Upper lobe of right lung (tissue), 1 donor: ENCODE data around the gene TXNRD1. TPM values are rescaled to one million over a fixed set of nuclear protein-coding genes. Genes with fewer than 3 reads are reported as not detected.

Source experiments
- ATAC-seq: fragments of 200-7000 bp; cut with Tn5 transposase; one replicate; pipeline ENCODE4 v1.9.1; 2020; ENCODE audit warnings: mild to moderate bottlenecking, moderate library complexity
- DNase-seq: peaks from one replicate; pipeline ENCODE4 v3.0.0-alpha.2; 2020
- H3K27ac ChIP-seq: fragments of 200-600 bp; one replicate; pipeline ENCODE4 v1.8.0; 2022
- H3K27me3 ChIP-seq: fragments of 200-600 bp; one replicate; pipeline ENCODE4 v1.8.0; 2022; ENCODE audit warnings: mild to moderate bottlenecking
- H3K36me3 ChIP-seq: fragments of 200-600 bp; one replicate; pipeline ENCODE4 v1.8.0; 2022
- H3K4me1 ChIP-seq: fragments of 200-600 bp; one replicate; pipeline ENCODE4 v1.8.0; 2022
- H3K4me3 ChIP-seq: fragments of 200-600 bp; one replicate; pipeline ENCODE4 v1.8.0; 2022; ENCODE audit warnings: mild to moderate bottlenecking
- H3K9me3 ChIP-seq: fragments of 200-600 bp; one replicate; pipeline ENCODE4 v1.8.0; 2022
- CTCF ChIP-seq: fragments of 200-600 bp; IDR thresholded peaks from one replicate; pipeline ENCODE4 v1.8.0; 2022; ENCODE audit warnings: antibody characterized with exemption
- intact Hi-C: fragments of 100-400 bp; cut with DNase I; formaldehyde crosslinking; loops from one replicate; pipeline ENCODE4 v1.11.0; 2022
- total RNA-seq: library from RNA; stranded (reverse); fragmentation: NEBNext Ultra II Directional; extraction: Animal tissue kit (Norgen Biotek cat#: 25700); gene quantifications from one replicate; pipeline ENCODE4 v1.2.1, GENCODE V29; 2021
- donor health status: DM: no; HTN: yes; CAD: no; lungs with severe emphysema.

The TXNRD1 gene
- total RNA-seq, 1 donor from 2014 or later = 161 TPM

- intact Hi-C loops = no loop called here
- DNase-seq (no peak), ATAC-seq (no peak)
- Histone ChIP-seq H3K9me3 (no peaks in the 10 kb centered on the region), H3K4me1 (peaks cover 4% of the 10 kb centered on the region), H3K4me3 (no peak overlapping the region), H3K36me3 (peaks cover 100% of the 10 kb centered on the region), H3K27me3 (no peaks in the 10 kb centered on the region), H3K27ac (no peak overlapping the region)
- TF ChIP-seq CTCF = no peak
Observed at GRCh38 chr12:104339663-104340062, 124.1 kb downstream of the TXNRD1 start.

- H3K27ac ChIP-seq = no peak overlapping the region
- H3K36me3 ChIP-seq = peaks cover 99% of the 10 kb centered on the region
- peaks cover 4% of the 10 kb centered on the region for H3K4me1 ChIP-seq
- ATAC-seq = no peak
- intact Hi-C loops = no loop called here
- DNase-seq = no peak
- no peak overlapping the region for H3K4me3 ChIP-seq
- no peaks in the 10 kb centered on the region for H3K9me3 ChIP-seq
- TF ChIP-seq CTCF = no peak
- no peaks in the 10 kb centered on the region for H3K27me3 ChIP-seq
Observed at GRCh38 chr12:104340177-104340576, 124.6 kb downstream of the TXNRD1 start.

GRCh38 chr12:104340925-104341611, 125.5 kb downstream of the TXNRD1 start:
- Histone ChIP-seq H3K4me3 (no peak overlapping the region), H3K4me1 (peaks cover 4% of the 10 kb centered on the region), H3K27me3 (no peaks in the 10 kb centered on the region), H3K27ac (no peak overlapping the region), H3K9me3 (no peaks in the 10 kb centered on the region), H3K36me3 (peaks cover 99% of the 10 kb centered on the region)
- no peak for TF ChIP-seq CTCF
- intact Hi-C loops = no loop called here
- ATAC-seq = no peak
- DNase-seq = no peak

GRCh38 chr12:104342147-104342546, 126.6 kb downstream of the TXNRD1 start:
- intact Hi-C loops = no loop called here
- TF ChIP-seq CTCF = no peak
- Histone ChIP-seq H3K4me3 (no peak overlapping the region), H3K9me3 (no peaks in the 10 kb centered on the region), H3K36me3 (peaks cover 99% of the 10 kb centered on the region), H3K4me1 (peaks cover 4% of the 10 kb centered on the region), H3K27ac (no peak overlapping the region), H3K27me3 (no peaks in the 10 kb centered on the region)
- ATAC-seq (no peak), DNase-seq (no peak)

GRCh38 chr12:104342635-104343249, 127.2 kb downstream of the TXNRD1 start:
- Histone ChIP-seq H3K27ac (no peak overlapping the region), H3K4me1 (peaks cover 4% of the 10 kb centered on the region), H3K9me3 (no peaks in the 10 kb centered on the region), H3K27me3 (no peaks in the 10 kb centered on the region), H3K36me3 (peaks cover 99% of the 10 kb centered on the region), H3K4me3 (no peak overlapping the region)
- no peak for DNase-seq
- TF ChIP-seq CTCF = no peak
- ATAC-seq = no peak
- intact Hi-C loops = no loop called here
